Fibroblast of mammary gland (primary cell): ENCODE data around the gene ZFYVE16.
"Not testable (repeated sequence)": the region's sequence is repeated elsewhere in the genome, so short reads cannot be mapped to it uniquely, and the experiment has no call there.

Experiments used
- DNase-seq: peaks from one replicate; pipeline ENCODE4 v3.0.0-alpha.2; 2010; ENCODE audit warnings: low read depth
- H3K4me3 ChIP-seq: 2 replicates; pipeline ENCODE4 v1.5.1; 2011; ENCODE audit warnings: low read depth, mild to moderate bottlenecking, low read length, moderate library complexity; ENCODE audit not compliant: control insufficient read depth
- CTCF ChIP-seq: conservative IDR thresholded peaks from 2 replicates; pipeline ENCODE4 v1.5.1; 2011; ENCODE audit warnings: low read depth, low read length, inconsistent platforms; ENCODE audit not compliant: control insufficient read depth, insufficient read depth

Gene ZFYVE16

DNA sequence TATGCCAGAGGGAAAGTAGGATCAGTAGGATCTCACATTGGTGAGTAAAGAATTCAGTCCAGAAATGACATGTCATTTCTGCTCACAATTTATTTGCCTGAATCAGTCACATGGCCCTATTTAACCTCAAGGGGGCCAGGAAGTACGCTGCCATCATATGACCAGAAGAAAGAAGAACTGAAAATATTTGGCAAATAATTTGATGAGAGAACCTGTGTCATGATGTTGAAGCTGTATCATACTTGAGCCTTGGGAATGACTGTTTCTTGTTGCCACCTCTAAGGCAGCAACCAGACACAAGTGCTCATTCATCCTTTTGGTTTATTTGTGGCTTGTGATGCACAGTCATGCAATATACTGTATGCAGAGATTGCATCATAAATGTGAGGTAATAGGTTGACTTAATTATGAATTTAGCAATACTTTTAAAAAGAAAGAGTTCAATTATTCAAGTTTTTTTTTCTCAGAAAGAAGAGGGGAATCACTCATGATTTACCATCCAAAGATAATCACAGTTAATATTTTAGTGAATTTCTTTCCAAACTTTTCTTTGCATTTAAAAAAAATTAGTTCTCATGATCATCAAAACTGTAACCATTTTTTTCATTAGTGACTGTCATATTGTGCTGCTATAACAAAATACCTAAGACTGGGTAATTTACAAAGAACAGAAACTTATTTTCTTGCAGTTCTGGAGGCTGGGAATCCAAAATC lies 8.2 kb upstream of the ZFYVE16 start:
- H3K4me3 ChIP-seq, result no peak overlapping the region
- DNase-seq, result peak; percentile 86
- no peak for TF ChIP-seq CTCF

DNA sequence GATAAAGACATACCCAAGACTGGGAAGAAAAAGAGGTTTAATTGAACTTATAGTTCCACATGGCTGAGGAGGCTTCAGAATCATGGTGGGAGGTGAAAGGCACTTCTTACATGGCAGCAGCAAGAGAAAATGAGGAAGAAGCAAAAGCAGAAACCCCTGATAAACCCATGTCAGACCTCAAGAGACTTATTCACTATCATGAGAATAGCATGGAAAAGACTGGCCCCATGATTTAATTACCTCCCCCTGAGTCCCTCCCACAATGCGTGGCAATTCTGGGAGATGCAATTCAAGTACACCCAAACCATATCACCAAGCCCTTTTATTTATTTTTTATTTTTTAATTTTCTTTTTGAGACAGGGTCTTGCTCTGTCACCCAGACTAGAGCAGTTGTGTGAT lies 7.5 kb upstream of the ZFYVE16 start:
- DNase-seq, H3K4me3 ChIP-seq: not testable (repeated sequence)

DNA sequence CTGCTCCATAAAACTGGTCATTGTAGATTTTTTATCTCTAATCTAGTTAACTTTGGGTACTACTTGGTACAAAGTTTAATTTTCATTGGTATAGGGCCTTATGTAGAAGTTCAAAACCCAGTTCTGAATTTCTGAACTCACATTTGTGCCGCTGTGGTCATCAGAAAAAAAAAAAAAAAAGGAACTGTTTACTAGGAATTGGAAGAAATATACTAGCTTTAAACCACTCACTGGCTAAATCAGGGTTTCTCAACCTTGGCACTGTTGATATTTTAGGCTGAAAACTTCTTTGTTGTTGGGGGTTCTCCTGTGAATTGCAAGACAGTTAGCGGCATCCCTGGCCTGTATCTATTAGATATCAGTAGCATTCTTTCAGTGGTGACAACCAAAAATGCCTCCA lies 4.1 kb upstream of the ZFYVE16 start:
- DNase-seq, result no peak
- TF ChIP-seq CTCF, result no peak
- no peak overlapping the region for H3K4me3 ChIP-seq

DNA sequence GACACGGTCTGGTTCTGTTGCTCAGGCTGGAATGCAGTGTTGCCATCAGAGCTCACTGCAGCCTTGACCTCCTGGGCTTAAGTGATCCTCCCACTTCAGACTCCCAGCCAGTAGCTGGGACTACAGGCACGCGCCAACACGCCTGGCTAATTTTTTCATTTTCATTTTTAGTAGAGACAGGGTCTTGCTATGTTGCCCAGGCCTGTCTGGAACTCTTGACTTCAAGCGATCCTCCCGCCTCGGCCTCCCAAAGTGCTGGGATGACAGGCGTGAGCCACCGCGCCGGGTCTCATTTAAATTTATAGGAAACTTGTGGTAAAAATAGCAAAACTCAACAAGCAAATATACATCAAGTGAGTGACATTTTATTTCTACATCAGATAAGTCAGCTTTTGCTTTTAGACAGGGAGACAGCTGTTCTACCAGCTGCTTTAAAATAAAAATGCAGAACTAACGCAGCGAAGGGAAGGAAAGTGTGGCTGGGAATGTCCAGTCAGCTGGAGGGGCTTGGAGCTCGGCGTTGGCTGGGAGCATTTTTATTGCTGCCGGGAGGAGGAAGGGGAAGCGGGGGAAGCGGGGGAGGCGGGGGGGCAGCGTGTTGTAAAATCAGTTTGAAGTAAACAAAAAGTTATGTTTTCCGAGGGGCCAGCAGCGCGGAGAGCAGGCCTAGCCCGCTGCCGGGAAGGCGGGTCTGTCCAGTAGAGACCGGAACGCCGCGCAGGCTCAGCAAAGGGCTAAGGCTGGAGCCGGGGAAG lies 707 bp upstream of the ZFYVE16 start:
- TF ChIP-seq CTCF, result no peak
- DNase-seq, result peak; percentile 65
- H3K4me3 ChIP-seq, result peak overlapping the region; percentile 86

GRCh38 chr5:80408484-80409366 lies 861 bp downstream of the ZFYVE16 start:
- DNase-seq, result peak; percentile 29
- TF ChIP-seq CTCF, result no peak
- peak overlapping the region; percentile 86 for H3K4me3 ChIP-seq

GRCh38 chr5:80409367-80409966 lies 1.6 kb downstream of the ZFYVE16 start:
- DNase-seq, result peak; percentile 21
- H3K4me3 ChIP-seq, result peak overlapping the region; percentile 86
- no peak for TF ChIP-seq CTCF
